Activated B cell treated with CpG ODN at 0.5 μM for 24 hours (primary cell): Measurements from ENCODE around the gene SPAG16. TPM values are rescaled to one million over a fixed set of nuclear protein-coding genes. Genes with fewer than 3 reads are reported as not detected.

ENCODE experiments used
- ATAC-seq: fragments of 200-7000 bp; cut with Tn5 transposase; one replicate; pipeline ENCODE4 v1.10.0; 2021; ENCODE audit warnings: low read depth, mild to moderate bottlenecking, moderate library complexity
- CTCF ChIA-PET: fragments of 350-600 bp; sonication (Branson Sonifier 250); formaldehyde crosslinking; loops from one replicate; lab custom pipeline; 2021; ENCODE audit warnings: antibody characterized with exemption; lab: Charles Lee
- POLR2A ChIA-PET: fragments of 350-600 bp; sonication (Branson Sonifier 250); formaldehyde crosslinking; loops from one replicate; lab custom pipeline; 2021; ENCODE audit warnings: antibody characterized with exemption; lab: Charles Lee
- DNase-seq: peaks from one replicate; pipeline ENCODE4 v3.0.0; 2022
- H3K27ac Mint-ChIP-seq: one replicate; pipeline ENCODE4 v1.8.0; 2020; ENCODE audit warnings: mixed read lengths
- H3K27me3 Mint-ChIP-seq: one replicate; pipeline ENCODE4 v1.8.0; 2021; ENCODE audit warnings: mixed read lengths
- H3K36me3 Mint-ChIP-seq: one replicate; pipeline ENCODE4 v1.8.0; 2021; ENCODE audit warnings: low read depth, mixed read lengths
- H3K4me1 Mint-ChIP-seq: one replicate; pipeline ENCODE4 v1.8.0; 2021; ENCODE audit warnings: mixed read lengths
- H3K4me3 Mint-ChIP-seq: one replicate; pipeline ENCODE4 v1.8.0; 2020; ENCODE audit warnings: mild to moderate bottlenecking, mixed read lengths
- H3K9me3 Mint-ChIP-seq: one replicate; pipeline ENCODE4 v1.8.0; 2020; ENCODE audit warnings: mixed read lengths
- CTCF ChIP-seq: fragments of 200-600 bp; IDR thresholded peaks from one replicate; pipeline ENCODE4 v1.8.0; 2022; ENCODE audit warnings: antibody characterized with exemption, mild to moderate bottlenecking
- intact Hi-C: fragments of 100-400 bp; cut with micrococcal nuclease; formaldehyde crosslinking; loops from one replicate; pipeline ENCODE4 v1.15.1; 2024
- total RNA-seq: library from RNA; stranded (reverse); gene quantifications from 2 replicates; pipeline ENCODE4 v1.2.3, GENCODE V29; 2022

Gene SPAG16
- total RNA-seq, 1 donor from 2014 or later = 11.2 TPM

- intact Hi-C loops = no loop called here
- DNase-seq (no peak), ATAC-seq (no peak)
- CTCF ChIA-PET = no interaction called here
- Mint-ChIP-seq H3K27me3 (no peaks in the 10 kb centered on the region), H3K4me1 (no peaks in the 10 kb centered on the region), H3K27ac (no peak overlapping the region), H3K4me3 (no peak overlapping the region), H3K9me3 (no peaks in the 10 kb centered on the region), H3K36me3 (no peaks in the 10 kb centered on the region)
- POLR2A ChIA-PET = no interaction called here
- no peak for TF ChIP-seq CTCF
These were observed 1095.0 kb downstream of the SPAG16 start for GRCh38 chr2:214379227-214379626.

- H3K4me3 Mint-ChIP-seq = no peak overlapping the region
- CTCF ChIA-PET = no interaction called here
- POLR2A ChIA-PET = no interaction called here
- H3K4me1 Mint-ChIP-seq = no peaks in the 10 kb centered on the region
- no peak for DNase-seq
- H3K27ac Mint-ChIP-seq = no peak overlapping the region
- TF ChIP-seq CTCF = no peak
- H3K9me3 Mint-ChIP-seq = no peaks in the 10 kb centered on the region
- no peaks in the 10 kb centered on the region for H3K36me3 Mint-ChIP-seq
- ATAC-seq = no peak
- intact Hi-C loops = no loop called here
- no peaks in the 10 kb centered on the region for H3K27me3 Mint-ChIP-seq
These were observed 1096.4 kb downstream of the SPAG16 start for GRCh38 chr2:214380681-214381080.

GRCh38 chr2:214382229-214382628, 1098.0 kb downstream of the SPAG16 start:
- TF ChIP-seq CTCF = no peak

GRCh38 chr2:214386720-214387119, 1102.5 kb downstream of the SPAG16 start:
- ChIA-PET POLR2A (no interaction called here), CTCF (no interaction called here)
- Mint-ChIP-seq H3K9me3 (no peaks in the 10 kb centered on the region), H3K4me1 (no peaks in the 10 kb centered on the region), H3K4me3 (no peak overlapping the region), H3K27me3 (no peaks in the 10 kb centered on the region), H3K27ac (no peak overlapping the region), H3K36me3 (no peaks in the 10 kb centered on the region)
- intact Hi-C loops = no loop called here
- ATAC-seq = no peak
- no peak for DNase-seq
- TF ChIP-seq CTCF = no peak

More at GRCh38 chr2:214382229-214382628, 1098.0 kb downstream of the SPAG16 start:
- no peaks in the 10 kb centered on the region for H3K27me3 Mint-ChIP-seq
- ChIA-PET POLR2A (no interaction called here), CTCF (no interaction called here)
- no peak overlapping the region for H3K4me3 Mint-ChIP-seq
- H3K27ac Mint-ChIP-seq = no peak overlapping the region
- H3K36me3 Mint-ChIP-seq = no peaks in the 10 kb centered on the region
- ATAC-seq (no peak), DNase-seq (no peak)
- H3K4me1 Mint-ChIP-seq = no peaks in the 10 kb centered on the region
- H3K9me3 Mint-ChIP-seq = no peaks in the 10 kb centered on the region
- intact Hi-C loops = no loop called here

GRCh38 chr2:214389334-214389733, 1105.1 kb downstream of the SPAG16 start:
- Mint-ChIP-seq H3K4me3 (no peak overlapping the region), H3K36me3 (no peaks in the 10 kb centered on the region), H3K27me3 (no peaks in the 10 kb centered on the region), H3K27ac (no peak overlapping the region), H3K9me3 (no peaks in the 10 kb centered on the region), H3K4me1 (no peaks in the 10 kb centered on the region)
- CTCF ChIA-PET = no interaction called here
- ATAC-seq (no peak), DNase-seq (no peak)
- POLR2A ChIA-PET = no interaction called here
- TF ChIP-seq CTCF = no peak
- intact Hi-C loops = no loop called here
